GM21528 (cell line): ENCODE data around the gene CA12.
A peak's percentile ranks its signal among the peaks of the same experiment; 100 is the strongest.

Source experiments
- ATAC-seq: cut with Tn5 transposase; IDR thresholded peaks from one replicate; pipeline ENCODE4 v1.9.1; 2021; ENCODE audit warnings: mild to moderate bottlenecking, moderate library complexity; ENCODE audit not compliant: unreplicated experiment, low FRiP score

Gene CA12

DNA sequence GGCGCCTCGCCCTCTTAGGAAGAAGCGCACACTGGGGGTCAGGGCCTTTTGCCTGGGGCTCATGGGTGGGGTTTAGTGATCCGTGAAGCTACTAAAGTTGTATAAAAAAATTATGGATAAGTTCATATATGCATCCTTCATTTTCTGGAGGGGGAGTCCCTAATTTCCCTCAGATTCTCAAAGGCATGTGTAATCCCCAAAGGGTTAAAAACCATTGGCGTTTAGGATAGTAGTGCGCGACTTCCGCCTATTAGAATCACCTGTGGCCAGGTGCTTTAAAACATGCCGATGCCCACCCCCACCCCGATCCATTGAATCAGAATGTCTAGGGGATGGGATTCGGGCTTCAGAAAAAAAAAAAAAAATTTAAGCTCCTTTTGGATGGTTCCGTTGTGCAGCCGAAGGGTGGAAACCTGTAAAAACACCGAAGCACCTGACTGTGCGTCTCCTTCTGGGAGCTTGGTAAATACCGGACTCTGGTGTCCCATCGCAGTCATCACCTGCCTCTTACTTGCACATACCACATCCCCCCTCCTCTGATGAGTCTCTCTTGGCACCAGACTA, 103.7 kb downstream of the CA12 start:
- peak; percentile 21 for ATAC-seq

GRCh38 chr15:63277038-63277892, 104.4 kb downstream of the CA12 start, which contains the start of gene APH1B:
Gene APH1B, plus strand, starts transcription at chr15:63277605. Its CDS starts 19 bp downstream, at chr15:63277624.
- ATAC-seq = peak; percentile 73

DNA sequence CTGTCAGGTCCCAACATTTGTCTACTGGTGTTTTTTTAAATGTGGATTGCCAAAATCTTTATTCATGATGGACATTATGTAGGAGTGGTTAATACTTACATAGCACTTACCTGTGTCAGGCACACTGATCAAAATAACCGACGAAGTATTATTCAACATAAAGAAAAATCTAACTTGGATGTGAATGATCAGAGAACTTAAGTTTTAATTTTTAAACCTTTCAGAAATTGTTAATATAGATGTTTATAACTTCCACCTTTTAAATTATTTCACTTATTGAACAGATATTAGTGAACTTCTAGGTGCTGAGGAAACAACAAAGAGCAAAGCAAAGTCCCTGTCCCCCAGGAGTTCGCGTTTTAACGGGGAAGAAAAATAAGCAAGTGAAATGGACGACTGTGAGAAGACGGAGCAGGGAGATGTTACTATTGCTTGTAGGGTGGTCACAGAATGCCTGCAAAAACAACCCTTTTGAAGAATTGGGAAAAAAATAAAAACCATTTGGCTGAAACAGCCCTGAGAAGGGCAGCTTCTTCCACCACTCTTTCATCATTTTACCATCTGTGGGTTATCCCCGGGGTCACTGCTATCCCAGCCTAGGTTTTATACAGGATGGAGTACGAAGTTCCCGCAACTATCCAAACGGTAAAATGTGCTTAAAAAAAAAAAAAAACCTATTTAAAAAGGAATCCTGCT, 105.2 kb downstream of the CA12 start:
- no peak for ATAC-seq

DNA sequence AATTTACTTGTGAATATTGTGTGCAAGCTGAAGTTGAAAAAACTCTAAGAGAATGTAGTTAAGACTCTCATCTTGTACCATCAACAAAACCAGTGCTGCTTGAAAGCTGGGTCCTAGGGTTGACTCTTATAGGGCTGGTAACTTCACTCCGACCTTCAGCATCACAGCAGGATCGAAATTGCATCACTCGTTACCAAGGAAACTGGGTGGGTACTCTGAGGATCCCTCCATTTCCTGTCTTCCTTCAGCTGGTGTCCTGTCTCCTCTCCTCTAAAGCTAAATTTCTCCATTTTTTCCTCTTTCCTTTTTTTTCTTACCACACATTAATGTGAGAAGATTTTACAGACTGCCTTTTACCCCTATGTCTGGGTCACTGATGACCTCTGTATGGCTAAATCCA, 107.2 kb downstream of the CA12 start:
- no peak for ATAC-seq
